CD4-positive, alpha-beta memory T cell (primary cell): ENCODE results near the gene CCNF. TPM values are rescaled to one million over a fixed set of nuclear protein-coding genes. Genes with fewer than 3 reads are reported as not detected.

Experiments used
- CTCF ChIA-PET: fragments of 350-600 bp; sonication (Branson Sonifier 250); formaldehyde crosslinking; loops from one replicate; lab custom pipeline; 2021; ENCODE audit warnings: inconsistent platforms; ENCODE audit not compliant: partially characterized antibody; lab: Charles Lee
- POLR2A ChIA-PET: fragments of 350-600 bp; sonication (Branson Sonifier 250); formaldehyde crosslinking; loops from one replicate; lab custom pipeline; 2021; ENCODE audit not compliant: partially characterized antibody; lab: Charles Lee
- DNase-seq, 5 donors: peaks; one replicate each; pipeline versions ENCODE4 v3.0.0 to v3.0.0-alpha.2; 2020 to 2022; ENCODE audit warnings: mixed read lengths in 1 of 5
- H3K27ac ChIP-seq: one replicate; pipeline ENCODE4 v1.7.0; 2013; ENCODE audit warnings: low read depth, low read length
- H3K27me3 ChIP-seq: 2 replicates; pipeline ENCODE4 v1.7.0; 2013; ENCODE audit warnings: mild to moderate bottlenecking, low read length, moderate library complexity; ENCODE audit not compliant: insufficient read depth
- H3K36me3 ChIP-seq: 2 replicates; pipeline ENCODE4 v1.7.0; 2013; ENCODE audit warnings: mild to moderate bottlenecking, low read length, moderate library complexity; ENCODE audit not compliant: insufficient read depth
- H3K4me1 ChIP-seq: 2 replicates; pipeline ENCODE4 v1.7.0; 2013; ENCODE audit warnings: mild to moderate bottlenecking, low read length, moderate library complexity; ENCODE audit not compliant: insufficient read depth
- H3K4me3 ChIP-seq, 2 donors: one replicate each; pipeline ENCODE4 v1.7.0; 2013; ENCODE audit warnings: low read length in 2 of 2, mild to moderate bottlenecking in 1 of 2
- H3K9me3 ChIP-seq, 2 donors: one replicate each; pipeline ENCODE4 v1.7.0; 2013; ENCODE audit warnings: low read length in 2 of 2, control low read depth in 1 of 2; ENCODE audit not compliant: control insufficient read depth in 1 of 2
- H3K27ac Mint-ChIP-seq, 7 donors: one replicate each; pipeline ENCODE4 v1.8.0; 2020 to 2021; ENCODE audit warnings: mixed read lengths in 7 of 7, mild to moderate bottlenecking in 6 of 7, inconsistent platforms in 3 of 7, moderate library complexity in 3 of 7
- H3K27me3 Mint-ChIP-seq, 2 donors: one replicate each; pipeline ENCODE4 v1.8.0; 2020 to 2021; ENCODE audit warnings: mixed read lengths in 2 of 2
- H3K36me3 Mint-ChIP-seq, 2 donors: one replicate each; pipeline ENCODE4 v1.8.0; 2020 to 2021; ENCODE audit warnings: mixed read lengths in 2 of 2, inconsistent platforms in 1 of 2, mild to moderate bottlenecking in 1 of 2
- H3K4me1 Mint-ChIP-seq, 4 donors: one replicate each; pipeline ENCODE4 v1.8.0; 2020 to 2021; ENCODE audit warnings: mixed read lengths in 4 of 4, mild to moderate bottlenecking in 1 of 4
- H3K4me3 Mint-ChIP-seq, 8 donors: one replicate each; pipeline ENCODE4 v1.8.0; 2020 to 2021; ENCODE audit warnings: mixed read lengths in 8 of 8, mild to moderate bottlenecking in 7 of 8, moderate library complexity in 6 of 8, inconsistent platforms in 3 of 8
- H3K9me3 Mint-ChIP-seq, 8 donors: one replicate each; pipeline ENCODE4 v1.8.0; 2020 to 2021; ENCODE audit warnings: mixed read lengths in 8 of 8, mild to moderate bottlenecking in 5 of 8, inconsistent platforms in 3 of 8, moderate library complexity in 1 of 8
- intact Hi-C: fragments of 100-400 bp; cut with micrococcal nuclease; formaldehyde crosslinking; loops from one replicate; pipeline ENCODE4 v1.15.1; 2023
- polyA plus RNA-seq, 2 donors: library from polyadenylated mRNA; unstranded; fragments of 300-500 nt; fragmentation: Illumina TruSeq; gene quantifications; one replicate each; pipeline ENCODE4 v1.2.3, GENCODE V29; 2021
- total RNA-seq, 2 experiments: library from RNA; stranded (reverse); gene quantifications; one replicate each; pipeline ENCODE4 v1.2.3, GENCODE V29; 2021

The CCNF gene
- total and polyA plus RNA-seq, 4 experiments from 2014 or later: 1.6 to 4.7 (median 4.0) TPM

DNA sequence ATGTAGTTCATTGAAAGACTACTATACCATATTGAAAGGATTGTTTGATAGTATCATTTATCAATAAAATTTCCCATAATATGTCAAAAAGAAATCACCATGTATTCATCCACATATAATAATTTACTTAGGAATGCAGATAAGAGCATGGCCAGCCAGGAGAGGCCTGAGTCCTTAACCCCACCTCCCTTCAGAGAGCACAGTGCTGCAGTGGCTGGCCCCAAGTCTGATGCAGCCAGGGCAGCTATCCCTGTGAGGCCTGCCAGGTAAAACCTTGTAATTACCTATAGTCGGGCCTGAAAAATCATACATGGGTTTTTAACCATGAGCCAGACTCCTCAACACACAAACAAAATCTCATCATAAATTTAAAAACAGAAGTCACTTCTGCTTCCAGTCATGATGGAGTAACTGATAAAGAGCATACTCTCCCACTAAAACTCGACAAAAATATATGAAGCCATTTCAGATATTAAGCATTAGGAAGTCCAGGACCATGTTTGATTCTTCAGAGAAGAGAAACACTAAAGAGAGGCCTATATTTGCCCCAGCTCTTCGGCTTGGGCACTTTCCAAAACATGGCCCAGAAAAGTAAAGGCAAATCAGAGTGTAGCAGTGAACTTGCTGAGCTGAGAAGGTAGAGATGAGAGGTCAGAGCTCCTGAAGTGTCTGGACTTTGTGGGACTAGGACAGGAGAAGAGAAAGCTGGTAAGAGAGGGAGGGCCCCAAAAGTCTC lies 40.9 kb upstream of the CCNF start:
- CTCF ChIA-PET: interaction anchor here (0.6 kb wide), 1 partner anchor 11 kb away, joined by 3 read pairs; no protein-coding TSS in a partner anchor
- no peak overlapping the region for H3K27ac Mint-ChIP-seq

DNA sequence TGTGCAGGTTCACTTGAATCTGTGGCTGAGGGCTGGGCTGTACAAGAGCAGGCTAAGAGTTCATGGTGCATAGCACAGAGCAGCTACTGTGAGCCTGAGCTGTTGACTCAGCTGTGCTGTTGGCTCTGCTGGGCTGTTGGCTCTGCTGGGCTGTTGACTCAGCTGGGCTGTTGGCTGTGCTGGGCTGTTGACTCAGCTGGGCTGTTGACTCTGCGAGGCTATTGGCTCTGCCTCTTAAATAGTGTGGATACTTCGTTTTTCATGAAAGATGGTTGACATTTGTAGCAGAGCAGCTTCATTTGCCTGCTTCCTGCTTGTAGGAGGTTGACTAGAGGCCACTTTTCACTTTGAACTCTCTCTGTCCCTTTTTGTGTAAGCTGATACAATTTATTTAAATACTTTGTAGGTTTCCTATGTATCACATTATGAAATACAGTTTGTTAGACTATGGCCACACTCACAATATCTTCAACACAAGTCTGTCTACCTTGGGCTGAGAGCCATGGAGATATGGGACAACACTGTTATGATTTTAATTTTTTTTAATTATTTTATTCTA lies 40.3 kb upstream of the CCNF start:
- peaks cover 0 to 1% of the 10 kb centered on the region in 2 donors for H3K36me3 Mint-ChIP-seq
- no peak overlapping the region for H3K4me3 Mint-ChIP-seq
- intact Hi-C loops: no loop called here
- DNase-seq: no peak
- CTCF ChIA-PET: no interaction called here
- peaks cover 0 to 12% (median 9%) of the 10 kb centered on the region in 8 donors for H3K9me3 Mint-ChIP-seq
- peaks cover 6 to 7% of the 10 kb centered on the region in 2 donors for H3K27me3 Mint-ChIP-seq
- Histone ChIP-seq H3K27me3 (no peaks in the 10 kb centered on the region), H3K9me3 (no peaks in the 10 kb centered on the region), H3K36me3 (no peaks in the 10 kb centered on the region), H3K4me1 (no peaks in the 10 kb centered on the region), H3K4me3 (no peak overlapping the region), H3K27ac (no peak overlapping the region)
- no peak overlapping the region for H3K27ac Mint-ChIP-seq
- H3K4me1 Mint-ChIP-seq: no peaks in the 10 kb centered on the region
- POLR2A ChIA-PET: no interaction called here

More for the DNA sequence above, 40.9 kb upstream of the CCNF start:
- Mint-ChIP-seq H3K4me1 (no peaks in the 10 kb centered on the region), H3K27me3 (peaks cover 6 to 7% of the 10 kb centered on the region in 2 donors), H3K9me3 (peaks cover 0 to 12% (median 9%) of the 10 kb centered on the region in 8 donors), H3K36me3 (peaks cover 0 to 1% of the 10 kb centered on the region in 2 donors), H3K4me3 (no peak overlapping the region)
- intact Hi-C loops: no loop called here
- Histone ChIP-seq H3K27ac (no peak overlapping the region), H3K9me3 (no peaks in the 10 kb centered on the region), H3K4me1 (no peaks in the 10 kb centered on the region), H3K27me3 (no peaks in the 10 kb centered on the region), H3K36me3 (no peaks in the 10 kb centered on the region), H3K4me3 (no peak overlapping the region)
- POLR2A ChIA-PET: no interaction called here
- DNase-seq: no peak

DNA sequence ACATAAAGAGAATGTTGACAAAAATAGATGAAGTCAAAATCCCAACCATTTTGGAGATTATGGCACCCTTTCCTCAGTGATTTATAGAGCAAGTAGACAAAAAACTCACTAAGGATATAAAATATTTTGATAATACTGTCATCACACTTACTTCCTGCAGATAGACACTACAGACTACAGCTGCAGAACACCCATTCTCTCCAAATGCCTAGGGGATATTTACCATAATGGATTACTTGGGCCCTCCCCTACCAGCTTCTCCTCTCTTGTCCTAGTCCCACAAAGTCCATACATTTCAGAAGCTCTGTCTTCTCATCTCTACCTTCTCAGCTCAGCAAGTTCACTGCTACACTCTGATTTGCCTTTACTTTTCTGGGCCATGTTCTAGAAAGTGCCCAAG lies 37.2 kb upstream of the CCNF start:
- ChIA-PET POLR2A (no interaction called here), CTCF (interaction anchor here (1.6 kb wide), 1 partner anchor 32 kb away, joined by 4 read pairs; no protein-coding TSS in a partner anchor)
- Mint-ChIP-seq H3K4me3 (no peak overlapping the region), H3K9me3 (peaks cover 0 to 12% (median 8%) of the 10 kb centered on the region in 8 donors), H3K4me1 (no peaks in the 10 kb centered on the region), H3K27me3 (peaks cover under 1 to 4% of the 10 kb centered on the region in 2 donors), H3K27ac (no peak overlapping the region), H3K36me3 (peaks cover 0 to 1% of the 10 kb centered on the region in 2 donors)
- H3K9me3 ChIP-seq: no peaks in the 10 kb centered on the region
- intact Hi-C loops: no loop called here
- H3K4me1 ChIP-seq: no peaks in the 10 kb centered on the region
- H3K27me3 ChIP-seq: no peaks in the 10 kb centered on the region
- H3K36me3 ChIP-seq: no peaks in the 10 kb centered on the region
- DNase-seq: no peak
- H3K27ac ChIP-seq: no peak overlapping the region
- no peak overlapping the region for H3K4me3 ChIP-seq

DNA sequence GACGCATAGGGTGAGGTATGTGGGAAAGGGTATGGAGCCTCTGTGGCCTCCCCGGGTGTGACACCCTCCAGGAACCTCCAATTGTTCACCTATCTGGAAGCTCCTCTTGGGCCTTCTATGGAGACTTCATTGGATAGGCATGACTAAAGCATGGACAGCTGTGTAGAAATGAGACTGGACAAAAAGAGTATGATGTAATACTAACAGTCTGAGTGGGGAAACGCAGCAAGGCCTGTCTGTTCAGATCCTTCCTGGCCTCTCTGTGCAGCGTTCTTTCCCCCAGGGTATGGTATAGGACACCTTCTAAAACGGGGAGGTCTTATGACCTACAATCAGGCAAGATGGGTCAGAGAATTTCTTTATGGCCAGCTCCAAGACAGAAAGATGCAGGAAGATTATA lies 30.7 kb upstream of the CCNF start:
- no peak for DNase-seq
- H3K9me3 Mint-ChIP-seq: no peaks in the 10 kb centered on the region
- H3K27me3 ChIP-seq: no peaks in the 10 kb centered on the region
- no peak overlapping the region for H3K4me3 Mint-ChIP-seq
- H3K4me1 Mint-ChIP-seq: no peaks in the 10 kb centered on the region
- no peak overlapping the region for H3K27ac Mint-ChIP-seq
- no peaks in the 10 kb centered on the region for H3K9me3 ChIP-seq
- H3K4me1 ChIP-seq: no peaks in the 10 kb centered on the region
- intact Hi-C loops: no loop called here
- H3K27me3 Mint-ChIP-seq: peaks cover 0 to 5% of the 10 kb centered on the region in 2 donors
- H3K36me3 ChIP-seq: no peaks in the 10 kb centered on the region
- no peak overlapping the region for H3K4me3 ChIP-seq
- CTCF ChIA-PET: no interaction called here
- POLR2A ChIA-PET: no interaction called here
- H3K27ac ChIP-seq: no peak overlapping the region
- no peaks in the 10 kb centered on the region for H3K36me3 Mint-ChIP-seq

DNA sequence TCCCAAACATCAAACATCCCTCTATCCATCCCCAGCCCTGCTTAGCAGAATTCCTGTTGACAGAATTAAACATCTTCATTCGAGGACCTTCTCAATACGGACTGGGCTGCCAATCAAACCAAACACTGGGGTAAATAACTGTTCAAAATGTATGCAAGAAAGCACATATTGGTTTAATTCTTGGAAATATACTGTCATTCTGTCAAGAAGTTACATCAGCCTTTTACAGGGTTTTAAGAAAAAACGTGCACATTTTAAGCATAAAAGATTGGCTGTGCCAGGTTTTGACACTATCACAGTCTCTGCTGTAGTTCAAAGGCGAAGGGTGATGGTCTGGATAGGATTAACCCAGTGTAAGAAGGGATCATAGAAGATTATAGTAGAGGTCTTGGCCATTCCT lies 25.1 kb upstream of the CCNF start:
- Mint-ChIP-seq H3K4me1 (no peaks in the 10 kb centered on the region), H3K36me3 (no peaks in the 10 kb centered on the region)

DNA sequence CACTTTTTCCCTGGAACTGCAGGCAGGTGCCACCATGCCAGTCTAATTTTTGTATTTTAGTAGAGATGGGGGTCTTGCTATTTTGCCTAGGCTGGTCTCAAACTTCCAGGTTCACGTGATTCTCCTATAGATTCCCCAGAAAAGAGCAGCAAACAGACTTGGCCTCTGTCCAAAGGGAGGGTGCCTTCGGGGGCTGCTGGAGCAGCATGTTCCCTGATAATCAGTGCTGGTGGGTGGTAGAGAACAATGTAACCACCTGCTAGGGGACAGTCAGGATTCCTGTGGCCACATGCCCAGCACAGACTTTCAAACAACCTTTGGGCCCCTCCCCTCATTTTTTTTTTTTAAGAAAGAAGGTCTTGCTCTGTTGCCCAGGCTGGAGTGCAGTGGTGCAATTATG lies 14.2 kb upstream of the CCNF start:
- H3K27me3 Mint-ChIP-seq: peaks cover 6 to 11% of the 10 kb centered on the region in 2 donors
- Histone ChIP-seq H3K9me3 (no peaks in the 10 kb centered on the region), H3K4me3 (no peak overlapping the region), H3K27me3 (no peaks in the 10 kb centered on the region), H3K4me1 (no peaks in the 10 kb centered on the region), H3K36me3 (no peaks in the 10 kb centered on the region), H3K27ac (no peak overlapping the region)
- no peak overlapping the region for H3K27ac Mint-ChIP-seq
- intact Hi-C loops: no loop called here
- H3K4me3 Mint-ChIP-seq: no peak overlapping the region
- H3K36me3 Mint-ChIP-seq: no peaks in the 10 kb centered on the region
- ChIA-PET CTCF (no interaction called here), POLR2A (no interaction called here)
- no peaks in the 10 kb centered on the region for H3K9me3 Mint-ChIP-seq
- H3K4me1 Mint-ChIP-seq: no peaks in the 10 kb centered on the region
- DNase-seq: no peak

More for the DNA sequence above, 25.1 kb upstream of the CCNF start:
- H3K27me3 ChIP-seq: no peaks in the 10 kb centered on the region
- H3K27me3 Mint-ChIP-seq: no peaks in the 10 kb centered on the region
- no peak for DNase-seq
- H3K9me3 Mint-ChIP-seq: no peaks in the 10 kb centered on the region
- no peak overlapping the region for H3K27ac ChIP-seq
- intact Hi-C loops: no loop called here
- H3K4me1 ChIP-seq: no peaks in the 10 kb centered on the region
- no peak overlapping the region for H3K4me3 ChIP-seq
- ChIA-PET POLR2A (no interaction called here), CTCF (no interaction called here)
- no peaks in the 10 kb centered on the region for H3K9me3 ChIP-seq
- no peak overlapping the region for H3K27ac Mint-ChIP-seq
- H3K4me3 Mint-ChIP-seq: no peak overlapping the region
- no peaks in the 10 kb centered on the region for H3K36me3 ChIP-seq

DNA sequence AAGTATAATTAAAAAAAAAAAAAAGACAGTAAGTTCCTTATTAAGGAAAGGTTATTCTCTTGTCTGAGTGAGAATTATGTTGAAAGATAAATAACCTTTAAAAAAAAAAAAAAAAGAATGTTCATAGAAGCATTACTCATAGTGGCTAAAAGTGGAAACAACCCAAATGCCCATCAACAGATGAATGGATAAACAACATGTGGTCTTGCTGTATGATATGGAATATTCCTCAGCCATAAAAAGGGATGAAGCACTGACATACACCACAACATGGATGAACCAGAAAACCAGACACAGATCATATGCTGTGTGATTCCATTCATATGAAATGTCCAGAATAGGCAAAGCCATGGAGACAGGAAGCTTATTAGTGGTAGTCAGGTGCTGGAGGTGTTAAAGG lies 9.2 kb upstream of the CCNF start:
- Mint-ChIP-seq H3K4me3 (no peak overlapping the region), H3K4me1 (peaks cover 2 to 5% (median 3%) of the 10 kb centered on the region in 4 donors), H3K9me3 (no peaks in the 10 kb centered on the region), H3K27me3 (peaks cover 4 to 6% of the 10 kb centered on the region in 2 donors), H3K36me3 (no peaks in the 10 kb centered on the region), H3K27ac (no peak overlapping the region)
- H3K27me3 ChIP-seq: no peaks in the 10 kb centered on the region
- no peak overlapping the region for H3K27ac ChIP-seq
- H3K36me3 ChIP-seq: no peaks in the 10 kb centered on the region
- POLR2A ChIA-PET: no interaction called here
- H3K9me3 ChIP-seq: no peaks in the 10 kb centered on the region
- intact Hi-C loops: no loop called here
- no peak for DNase-seq
- H3K4me3 ChIP-seq: no peak overlapping the region
- H3K4me1 ChIP-seq: no peaks in the 10 kb centered on the region
- CTCF ChIA-PET: interaction anchor here (2.0 kb wide), 1 partner anchor 10 kb away, joined by 5 read pairs; no protein-coding TSS in a partner anchor
